GM12801 (cell line): ENCODE data around the gene SORBS2.

Experiments used
- CTCF ChIP-seq: IDR thresholded peaks from one replicate; pipeline ENCODE4 v1.5.1; 2011; ENCODE audit warnings: control low read depth; ENCODE audit not compliant: insufficient read length; ENCODE audit errors: extremely low read depth

Gene SORBS2

GRCh38 chr4:185749858-185750257 is 62.1 kb downstream of the SORBS2 start:
- no peak for TF ChIP-seq CTCF

- no peak for TF ChIP-seq CTCF
Measured at GRCh38 chr4:185748901-185749390, 63.0 kb downstream of the SORBS2 start.

GRCh38 chr4:185745891-185746290 is 66.1 kb downstream of the SORBS2 start:
- no peak for TF ChIP-seq CTCF

- no peak for TF ChIP-seq CTCF
Measured at GRCh38 chr4:185744946-185745345, 67.0 kb downstream of the SORBS2 start.

DNA sequence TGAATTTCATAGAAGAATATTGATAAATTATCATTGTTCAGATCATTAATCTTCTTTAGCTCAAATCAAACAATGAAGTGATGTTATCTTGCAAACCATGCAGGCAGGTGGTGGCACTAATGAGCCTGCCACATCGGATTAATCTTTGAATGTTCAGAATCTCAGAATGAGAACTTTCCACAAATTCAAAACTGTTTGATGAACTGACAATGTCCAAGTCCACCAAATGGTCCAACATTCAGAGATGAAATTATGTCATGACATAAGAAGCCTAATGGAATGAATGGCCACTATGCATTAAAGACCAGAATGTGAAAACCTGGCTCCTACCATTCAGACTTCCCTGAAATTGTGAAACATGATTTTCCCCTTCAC is 67.5 kb downstream of the SORBS2 start:
- no peak for TF ChIP-seq CTCF

GRCh38 chr4:185743722-185744487 is 68.1 kb downstream of the SORBS2 start:
- TF ChIP-seq CTCF, result no peak

DNA sequence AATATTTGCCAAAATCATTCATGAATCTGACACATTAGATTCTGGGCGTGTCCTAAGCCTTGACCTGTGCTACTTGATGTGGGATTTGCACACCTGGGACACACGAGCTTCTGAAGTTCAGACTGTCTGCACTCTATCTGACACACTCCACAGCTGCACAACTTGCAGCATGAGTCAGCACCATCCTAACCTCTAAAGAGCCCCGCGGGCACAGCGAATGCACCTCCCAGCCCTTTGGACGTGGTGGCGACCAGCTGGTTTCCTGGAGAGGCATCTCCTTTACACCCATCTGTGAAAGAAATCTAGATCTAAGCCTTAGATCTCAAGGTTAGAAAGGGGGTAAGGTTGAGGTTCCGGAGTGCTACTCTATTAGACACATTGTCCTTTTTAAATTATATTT is 69.2 kb downstream of the SORBS2 start:
- TF ChIP-seq CTCF, result no peak
